Neural progenitor cell (in vitro differentiated cells): ENCODE measurements around the gene DNAAF5. TPM values are rescaled to one million over a fixed set of nuclear protein-coding genes. Genes with fewer than 3 reads are reported as not detected.

Source experiments
- DNase-seq: peaks from one replicate; pipeline ENCODE4 v3.0.0-alpha.2; 2016; ENCODE audit warnings: low spot score
- H2AFZ ChIP-seq: fragments of 200-600 bp; sonication (generic); replicated peaks from 2 replicates; pipeline ENCODE4 v1.6.1; 2016; ENCODE audit warnings: antibody characterized with exemption
- H3F3A ChIP-seq: fragments of 200-600 bp; sonication (generic); 2 replicates; pipeline ENCODE4 v1.6.1; 2016; ENCODE audit warnings: antibody characterized with exemption, low read depth
- H3K27ac ChIP-seq: fragments of 200-600 bp; sonication (generic); 2 replicates; pipeline ENCODE4 v1.5.1; 2016; ENCODE audit warnings: mild to moderate bottlenecking
- H3K27me3 ChIP-seq: fragments of 200-600 bp; sonication (generic); 2 replicates; pipeline ENCODE4 v1.6.1; 2016; ENCODE audit warnings: mild to moderate bottlenecking, moderate library complexity
- H3K36me3 ChIP-seq: fragments of 200-600 bp; sonication (generic); 2 replicates; pipeline ENCODE4 v1.5.1; 2016
- H3K4me1 ChIP-seq: fragments of 200-600 bp; sonication (generic); 2 replicates; pipeline ENCODE4 v1.6.1; 2016; ENCODE audit warnings: mixed run types
- H3K4me2 ChIP-seq: fragments of 200-600 bp; sonication (generic); 2 replicates; pipeline ENCODE4 v1.6.1; 2016
- H3K4me3 ChIP-seq: fragments of 200-600 bp; sonication (generic); 2 replicates; pipeline ENCODE4 v1.5.1; 2016
- H3K79me2 ChIP-seq: fragments of 200-600 bp; sonication (generic); 2 replicates; pipeline ENCODE4 v1.6.1; 2016; ENCODE audit warnings: low read depth
- H3K9ac ChIP-seq: fragments of 200-600 bp; sonication (generic); 2 replicates; pipeline ENCODE4 v1.6.1; 2016
- H3K9me3 ChIP-seq: fragments of 200-600 bp; sonication (generic); 2 replicates; pipeline ENCODE4 v1.5.1; 2016; ENCODE audit warnings: low read depth
- H4K20me1 ChIP-seq: fragments of 200-600 bp; sonication (generic); 2 replicates; pipeline ENCODE4 v1.6.1; 2016; ENCODE audit warnings: low read depth
- H3K27ac Mint-ChIP-seq: 3 replicates; pipeline ENCODE4 v1.8.0; 2021; ENCODE audit warnings: mixed read lengths
- H3K27me3 Mint-ChIP-seq: 2 replicates; pipeline ENCODE4 v1.8.0; 2022; ENCODE audit warnings: low read depth, mild to moderate bottlenecking, inconsistent platforms, moderate library complexity, mixed read lengths; ENCODE audit not compliant: insufficient read depth
- H3K36me3 Mint-ChIP-seq: 3 replicates; pipeline ENCODE4 v1.8.0; 2021; ENCODE audit warnings: mixed read lengths
- H3K4me1 Mint-ChIP-seq: 3 replicates; pipeline ENCODE4 v1.8.0; 2021; ENCODE audit warnings: mixed read lengths
- H3K4me3 Mint-ChIP-seq: 3 replicates; pipeline ENCODE4 v1.8.0; 2021; ENCODE audit warnings: mild to moderate bottlenecking, moderate library complexity, mixed read lengths
- H3K9me3 Mint-ChIP-seq: 3 replicates; pipeline ENCODE4 v1.8.0; 2020; ENCODE audit warnings: mixed read lengths
- CTCF ChIP-seq: fragments of 200-600 bp; sonication (generic); IDR thresholded peaks from 2 replicates; pipeline ENCODE4 v1.5.1; 2017; ENCODE audit warnings: antibody characterized with exemption, mild to moderate bottlenecking
- EZH2 ChIP-seq: fragments of 200-600 bp; sonication (generic); IDR thresholded peaks from 2 replicates; pipeline ENCODE4 v1.6.1; 2017; ENCODE audit warnings: antibody characterized with exemption, mild to moderate bottlenecking, moderate library complexity
- EZH2phosphoT487 ChIP-seq: fragments of 200-600 bp; sonication (generic); IDR thresholded peaks from 2 replicates; pipeline ENCODE4 v1.6.1; 2017; ENCODE audit warnings: antibody characterized with exemption
- total RNA-seq: library from RNA; depleted of rRNA; stranded (reverse); fragments of >200 nt; gene quantifications from 2 replicates; pipeline ENCODE4 v1.2.3, GENCODE V29; 2015; ENCODE audit warnings: low replicate concordance

The DNAAF5 gene
- total RNA-seq, 1 donor from 2014 or later = 23.5 TPM

- Mint-ChIP-seq H3K9me3 (no peaks in the 10 kb centered on the region), H3K4me3 (no peak overlapping the region), H3K27ac (peak overlapping the region; percentile 52), H3K27me3 (no peaks in the 10 kb centered on the region), H3K36me3 (peaks cover 4% of the 10 kb centered on the region), H3K4me1 (peaks cover 22% of the 10 kb centered on the region)
- Histone ChIP-seq H4K20me1 (peaks cover 82% of the 10 kb centered on the region), H2AFZ (no peak overlapping the region), H3K27me3 (no peaks in the 10 kb centered on the region), H3K9me3 (no peaks in the 10 kb centered on the region), H3K79me2 (peaks cover 100% of the 10 kb centered on the region), H3K9ac (no peak overlapping the region), H3K4me3 (no peak overlapping the region), H3K4me1 (no peaks in the 10 kb centered on the region), H3K27ac (no peak overlapping the region), H3K4me2 (no peak overlapping the region), H3K36me3 (no peaks in the 10 kb centered on the region), H3F3A (no peaks in the 10 kb centered on the region)
- no peak for DNase-seq
- no peak for TF ChIP-seq EZH2
- no peak for TF ChIP-seq CTCF
- TF ChIP-seq EZH2phosphoT487 = no peak
Observed at GRCh38 chr7:832968-833424, 106.5 kb downstream of the DNAAF5 start.

- Histone ChIP-seq H3K27me3 (no peaks in the 10 kb centered on the region), H2AFZ (no peak overlapping the region), H3F3A (no peaks in the 10 kb centered on the region), H4K20me1 (peaks cover 84% of the 10 kb centered on the region), H3K4me1 (no peaks in the 10 kb centered on the region), H3K4me3 (no peak overlapping the region), H3K27ac (no peak overlapping the region), H3K4me2 (no peak overlapping the region), H3K36me3 (no peaks in the 10 kb centered on the region), H3K9ac (no peak overlapping the region), H3K9me3 (no peaks in the 10 kb centered on the region), H3K79me2 (peaks cover 98% of the 10 kb centered on the region)
- Mint-ChIP-seq H3K9me3 (no peaks in the 10 kb centered on the region), H3K4me1 (peaks cover 22% of the 10 kb centered on the region), H3K27ac (peak overlapping the region; percentile 72), H3K4me3 (no peak overlapping the region), H3K27me3 (no peaks in the 10 kb centered on the region), H3K36me3 (peaks cover 4% of the 10 kb centered on the region)
- TF ChIP-seq CTCF (no peak), EZH2 (no peak), EZH2phosphoT487 (no peak)
- DNase-seq = no peak
Observed at GRCh38 chr7:833601-834258, 107.2 kb downstream of the DNAAF5 start.

GRCh38 chr7:834277-834676 lies 107.8 kb downstream of the DNAAF5 start:
- no peak overlapping the region for H3K4me3 ChIP-seq
- H4K20me1 ChIP-seq = peaks cover 80% of the 10 kb centered on the region
- H3K79me2 ChIP-seq = peaks cover 92% of the 10 kb centered on the region

More at GRCh38 chr7:834277-834676, 107.8 kb downstream of the DNAAF5 start:
- Histone ChIP-seq H3K27me3 (no peaks in the 10 kb centered on the region), H2AFZ (no peak overlapping the region), H3K36me3 (no peaks in the 10 kb centered on the region), H3K27ac (no peak overlapping the region), H3K4me1 (no peaks in the 10 kb centered on the region), H3K9ac (no peak overlapping the region), H3K4me2 (no peak overlapping the region), H3F3A (no peaks in the 10 kb centered on the region), H3K9me3 (no peaks in the 10 kb centered on the region)
- TF ChIP-seq CTCF = no peak
- no peak for TF ChIP-seq EZH2phosphoT487
- no peak for TF ChIP-seq EZH2
- Mint-ChIP-seq H3K27me3 (no peaks in the 10 kb centered on the region), H3K4me1 (peaks cover 20% of the 10 kb centered on the region), H3K9me3 (no peaks in the 10 kb centered on the region), H3K36me3 (peaks cover 5% of the 10 kb centered on the region), H3K27ac (peak overlapping the region; percentile 74), H3K4me3 (no peak overlapping the region)
- DNase-seq = no peak
